Diencephalon (tissue), 1 donor: ENCODE data around the gene MRGPRX4. TPM values are rescaled to one million over a fixed set of nuclear protein-coding genes. Genes with fewer than 3 reads are reported as not detected.

Source experiments
- total RNA-seq: library from RNA; depleted of rRNA; stranded (reverse); fragments of >200 nt; gene quantifications from one replicate; pipeline ENCODE4 v1.2.3, GENCODE V29; 2014

The MRGPRX4 gene
- not detected for total RNA-seq

GRCh38 chr11:18172666-18173065 is at the start of gene MRGPRX4:
Gene MRGPRX4 (plus strand): TSS chr11:18172837. CDS start chr11:18173257, 420 bp downstream.

GRCh38 chr11:18132341-18132740 is 40.3 kb upstream of the MRGPRX4 start, which contains the start of gene MRGPRX3:
Gene MRGPRX3 (plus strand): TSS chr11:18132571. CDS start chr11:18137203, 4,632 bp downstream.

Other genes starting within 250 kb of the MRGPRX4 start
- gene SERGEF, start 159.8 kb upstream of the MRGPRX4 start, total RNA-seq, result 60.0 TPM
- 0.69 TPM for gene TPH1, start 126.6 kb upstream of the MRGPRX4 start, total RNA-seq
- 26.5 TPM for gene SAAL1, start 66.8 kb upstream of the MRGPRX4 start, total RNA-seq
- not detected for gene MRGPRX3, start 40.3 kb upstream of the MRGPRX4 start, total RNA-seq
- not detected for gene SAA4, start 64.0 kb downstream of the MRGPRX4 start, total RNA-seq
- not detected for gene SAA2, start 75.8 kb downstream of the MRGPRX4 start, total RNA-seq
- gene SAA1, start 93.4 kb downstream of the MRGPRX4 start, total RNA-seq, result not detected
- 117 TPM for gene HPS5, start 149.3 kb downstream of the MRGPRX4 start, total RNA-seq
- gene GTF2H1, start 149.7 kb downstream of the MRGPRX4 start, total RNA-seq, result 63.4 TPM
- 196 TPM for gene LDHA, start 221.7 kb downstream of the MRGPRX4 start, total RNA-seq
- gene LDHC, start 239.5 kb downstream of the MRGPRX4 start, total RNA-seq, result not detected